ENCODE data around the gene F7.

The F7 gene

DNA sequence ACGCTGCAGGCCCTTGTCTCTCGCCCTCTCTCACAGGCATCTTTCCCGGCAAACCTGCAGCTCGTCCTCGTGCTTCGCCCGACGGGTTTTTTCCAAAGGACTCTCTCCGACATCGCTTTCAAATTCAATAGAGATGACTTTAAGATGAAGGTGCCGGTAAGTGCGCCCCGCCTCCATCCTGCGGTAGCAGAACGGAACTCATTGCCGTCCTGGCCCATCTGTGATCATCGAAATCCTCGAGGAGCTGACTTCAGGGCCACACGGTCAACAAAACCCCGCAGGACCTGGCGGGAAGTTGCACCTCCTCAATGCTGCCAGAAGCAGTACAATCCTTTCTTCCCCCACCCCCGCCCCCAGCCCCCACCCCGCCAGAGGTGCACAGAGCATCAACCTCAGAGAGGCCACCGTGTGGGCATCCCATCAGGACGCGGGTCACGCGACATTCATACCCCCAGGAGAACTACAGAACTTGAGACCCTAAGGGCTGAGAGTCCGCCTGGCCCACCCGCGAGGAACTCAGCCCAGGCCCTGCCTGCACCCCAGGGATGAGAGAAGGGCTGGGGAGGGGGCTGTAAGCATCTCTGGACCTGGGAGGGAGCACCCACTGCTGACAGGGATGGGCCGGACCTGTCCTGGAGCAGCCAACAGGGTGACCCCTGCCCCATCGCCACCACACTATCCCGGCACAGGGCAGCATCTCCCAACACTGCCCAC is 44.9 kb upstream of the F7 start:
- H3K9me2 ChIP-seq (replicated peaks; ENCODE audit: insufficient read depth, low read length): no peaks in the 10 kb centered on the region
- no peaks in the 10 kb centered on the region for H3K27me3 ChIP-seq (ENCODE audit: low read length)
- H3K9me3 ChIP-seq (ENCODE audit: insufficient read depth, low read length): peaks cover 4% of the 10 kb centered on the region; the same call in 1 of the 2 replicates
- H3K4me3 ChIP-seq (ENCODE audit: insufficient read depth, low read length, poor library complexity, severe bottlenecking): no peak overlapping the region
- H2AFZ ChIP-seq (ENCODE audit: low read depth, low read length, severe bottlenecking): no peak overlapping the region
- no peak overlapping the region for H3K4me2 ChIP-seq (ENCODE audit: low read depth, low read length, poor library complexity, severe bottlenecking)
- no peak for TF ChIP-seq EZH2phosphoT487 (conservative IDR thresholded peaks at IDR 0.05; ENCODE audit: low read length)
- TF ChIP-seq, protein P1, sequence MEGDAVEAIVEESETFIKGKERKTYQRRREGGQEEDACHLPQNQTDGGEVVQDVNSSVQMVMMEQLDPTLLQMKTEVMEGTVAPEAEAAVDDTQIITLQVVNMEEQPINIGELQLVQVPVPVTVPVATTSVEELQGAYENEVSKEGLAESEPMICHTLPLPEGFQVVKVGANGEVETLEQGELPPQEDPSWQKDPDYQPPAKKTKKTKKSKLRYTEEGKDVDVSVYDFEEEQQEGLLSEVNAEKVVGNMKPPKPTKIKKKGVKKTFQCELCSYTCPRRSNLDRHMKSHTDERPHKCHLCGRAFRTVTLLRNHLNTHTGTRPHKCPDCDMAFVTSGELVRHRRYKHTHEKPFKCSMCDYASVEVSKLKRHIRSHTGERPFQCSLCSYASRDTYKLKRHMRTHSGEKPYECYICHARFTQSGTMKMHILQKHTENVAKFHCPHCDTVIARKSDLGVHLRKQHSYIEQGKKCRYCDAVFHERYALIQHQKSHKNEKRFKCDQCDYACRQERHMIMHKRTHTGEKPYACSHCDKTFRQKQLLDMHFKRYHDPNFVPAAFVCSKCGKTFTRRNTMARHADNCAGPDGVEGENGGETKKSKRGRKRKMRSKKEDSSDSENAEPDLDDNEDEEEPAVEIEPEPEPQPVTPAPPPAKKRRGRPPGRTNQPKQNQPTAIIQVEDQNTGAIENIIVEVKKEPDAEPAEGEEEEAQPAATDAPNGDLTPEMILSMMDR (IDR thresholded peaks at IDR 0.05; ENCODE audit: insufficient read depth, low read length, poor library complexity, severe bottlenecking): no peak
- H3F3A ChIP-seq (ENCODE audit: insufficient read depth): no peaks in the 10 kb centered on the region
- no peaks in the 10 kb centered on the region for H3K36me3 ChIP-seq (ENCODE audit: low read length)
- no peak overlapping the region for H3K27ac ChIP-seq (ENCODE audit: low read depth, low read length)
- H3K9ac ChIP-seq (ENCODE audit: low read length): no peak overlapping the region
- no peaks in the 10 kb centered on the region for H4K20me1 ChIP-seq (ENCODE audit: low read depth, low read length)
- no peaks in the 10 kb centered on the region for H3K79me2 ChIP-seq (ENCODE audit: insufficient read depth, low read length)

DNA sequence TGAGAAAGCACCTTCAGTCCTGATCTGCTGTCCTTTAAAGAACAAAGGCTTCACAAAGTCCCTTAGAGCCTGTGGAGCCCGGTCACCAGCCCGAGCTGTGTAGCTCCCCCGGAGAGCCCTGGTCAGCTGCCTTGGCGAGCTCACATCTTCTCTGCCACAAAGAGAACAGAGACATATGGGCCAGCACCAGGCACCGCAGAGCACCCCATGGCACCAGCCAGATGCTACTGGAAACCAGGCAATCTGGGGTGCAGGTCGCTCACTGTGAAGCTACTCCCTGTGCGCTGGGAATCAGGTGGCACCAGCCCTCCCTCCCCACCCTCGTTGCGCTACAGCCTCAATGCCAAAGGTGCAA is 44.3 kb upstream of the F7 start:
- H3K4me2 ChIP-seq (ENCODE audit: low read depth, low read length, poor library complexity, severe bottlenecking): no peak overlapping the region
- no peak overlapping the region for H3K27ac ChIP-seq (ENCODE audit: low read depth, low read length)
- H3F3A ChIP-seq (ENCODE audit: insufficient read depth): no peaks in the 10 kb centered on the region
- H4K20me1 ChIP-seq (ENCODE audit: low read depth, low read length): no peaks in the 10 kb centered on the region
- H2AFZ ChIP-seq (ENCODE audit: low read depth, low read length, severe bottlenecking): no peak overlapping the region
- H3K9ac ChIP-seq (ENCODE audit: low read length): no peak overlapping the region
- H3K9me3 ChIP-seq (ENCODE audit: insufficient read depth, low read length): peaks cover 4% of the 10 kb centered on the region; the same call in 1 of the 2 replicates
- H3K9me2 ChIP-seq (replicated peaks; ENCODE audit: insufficient read depth, low read length): no peaks in the 10 kb centered on the region
- no peaks in the 10 kb centered on the region for H3K27me3 ChIP-seq (ENCODE audit: low read length)
- no peak overlapping the region for H3K4me3 ChIP-seq (ENCODE audit: insufficient read depth, low read length, poor library complexity, severe bottlenecking)
- no peaks in the 10 kb centered on the region for H3K79me2 ChIP-seq (ENCODE audit: insufficient read depth, low read length)
- TF ChIP-seq, protein P1 (IDR thresholded peaks at IDR 0.05; ENCODE audit: insufficient read depth, low read length, poor library complexity, severe bottlenecking): no peak
- TF ChIP-seq EZH2phosphoT487 (conservative IDR thresholded peaks at IDR 0.05; ENCODE audit: low read length): no peak
- no peaks in the 10 kb centered on the region for H3K36me3 ChIP-seq (ENCODE audit: low read length)

DNA sequence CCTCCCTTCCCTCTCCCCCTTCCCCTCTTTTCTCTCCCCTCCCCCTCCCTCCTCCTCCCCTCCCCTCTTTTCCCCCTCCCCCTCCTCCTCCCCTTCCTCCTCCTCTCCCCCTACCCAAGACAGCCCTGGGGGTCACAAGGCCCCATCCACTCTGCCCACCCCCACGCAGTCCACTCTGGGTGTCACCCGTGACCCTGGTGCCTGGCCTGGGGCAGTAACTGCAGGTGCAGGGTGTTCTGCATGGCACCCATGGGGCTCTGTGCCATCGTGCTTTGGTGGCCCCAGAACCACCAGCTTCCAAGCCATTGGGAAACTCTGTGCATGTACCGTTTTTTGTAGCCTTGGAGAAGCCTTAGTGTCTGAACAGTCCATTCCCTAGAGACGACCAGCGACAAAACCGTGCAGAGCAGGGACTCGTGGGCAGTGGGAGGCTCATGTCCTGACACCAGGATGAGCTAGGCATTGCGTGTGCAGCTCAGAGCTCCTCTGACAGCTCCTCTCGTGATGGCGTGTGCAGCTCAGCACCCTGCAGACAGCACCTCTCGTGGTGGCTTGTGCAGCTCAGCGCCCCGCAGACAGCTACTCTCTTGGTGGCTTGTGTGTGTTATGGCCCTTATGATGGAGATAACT is 43.7 kb upstream of the F7 start:
- TF ChIP-seq EZH2phosphoT487 (conservative IDR thresholded peaks at IDR 0.05; ENCODE audit: low read length): no peak
- TF ChIP-seq, protein P1 (IDR thresholded peaks at IDR 0.05; ENCODE audit: insufficient read depth, low read length, poor library complexity, severe bottlenecking): no peak
- Histone ChIP-seq H4K20me1 (ENCODE audit: low read depth, low read length) (no peaks in the 10 kb centered on the region), H2AFZ (ENCODE audit: low read depth, low read length, severe bottlenecking) (no peak overlapping the region), H3F3A (ENCODE audit: insufficient read depth) (no peaks in the 10 kb centered on the region), H3K79me2 (ENCODE audit: insufficient read depth, low read length) (no peaks in the 10 kb centered on the region), H3K4me3 (ENCODE audit: insufficient read depth, low read length, poor library complexity, severe bottlenecking) (no peak overlapping the region), H3K27ac (ENCODE audit: low read depth, low read length) (no peak overlapping the region), H3K9me3 (ENCODE audit: insufficient read depth, low read length) (peaks cover 4% of the 10 kb centered on the region; the same call in 1 of the 2 replicates), H3K36me3 (ENCODE audit: low read length) (no peaks in the 10 kb centered on the region), H3K4me2 (ENCODE audit: low read depth, low read length, poor library complexity, severe bottlenecking) (no peak overlapping the region), H3K9ac (ENCODE audit: low read length) (no peak overlapping the region), H3K27me3 (ENCODE audit: low read length) (no peaks in the 10 kb centered on the region), H3K9me2 (replicated peaks; ENCODE audit: insufficient read depth, low read length) (no peaks in the 10 kb centered on the region)
